ENCODE measurements around the gene CDKN1B. TPM values are rescaled to one million over a fixed set of nuclear protein-coding genes. Genes with fewer than 3 reads are reported as not detected.

The CDKN1B gene
- total and polyA plus RNA-seq, 2 of the 13 experiments (the other 11 are each of a cell fraction or from before 2014, with no cell fraction given) = 20.1 to 37.2 TPM

DNA sequence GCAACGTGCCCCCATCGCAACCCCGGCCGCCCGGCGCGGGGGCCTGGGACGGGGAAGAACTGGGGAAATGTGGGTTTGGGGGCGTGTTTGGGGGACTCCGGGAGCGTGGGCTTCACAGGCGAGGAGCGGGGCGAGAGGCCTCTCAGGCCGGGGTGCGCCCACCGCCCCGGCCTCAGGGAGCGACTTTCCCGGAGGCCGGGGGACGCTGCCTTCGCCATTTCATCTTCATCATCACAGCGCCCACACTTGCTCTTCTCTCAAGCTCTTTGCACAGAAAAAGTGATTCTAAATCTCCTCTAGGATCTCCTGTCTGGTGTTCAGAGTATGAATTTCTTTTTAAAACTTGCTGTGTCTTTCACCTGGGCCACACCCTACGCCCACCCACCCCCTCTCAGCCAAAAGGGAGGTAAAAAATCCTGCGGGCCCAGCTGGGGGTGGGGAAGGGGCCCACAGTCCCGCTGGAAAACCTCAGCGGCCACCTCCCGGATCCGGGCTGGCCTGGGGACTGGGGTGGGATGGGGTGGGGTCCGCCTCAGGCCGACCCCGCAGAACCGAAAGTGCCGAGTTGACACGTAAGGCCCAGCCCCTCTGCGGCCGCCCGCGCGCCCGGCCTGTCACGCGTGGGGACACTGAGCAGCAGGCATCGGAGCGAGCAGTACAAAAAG, 7.4 kb downstream of the CDKN1B start (continued):
- TF ChIP-seq, protein P1, sequence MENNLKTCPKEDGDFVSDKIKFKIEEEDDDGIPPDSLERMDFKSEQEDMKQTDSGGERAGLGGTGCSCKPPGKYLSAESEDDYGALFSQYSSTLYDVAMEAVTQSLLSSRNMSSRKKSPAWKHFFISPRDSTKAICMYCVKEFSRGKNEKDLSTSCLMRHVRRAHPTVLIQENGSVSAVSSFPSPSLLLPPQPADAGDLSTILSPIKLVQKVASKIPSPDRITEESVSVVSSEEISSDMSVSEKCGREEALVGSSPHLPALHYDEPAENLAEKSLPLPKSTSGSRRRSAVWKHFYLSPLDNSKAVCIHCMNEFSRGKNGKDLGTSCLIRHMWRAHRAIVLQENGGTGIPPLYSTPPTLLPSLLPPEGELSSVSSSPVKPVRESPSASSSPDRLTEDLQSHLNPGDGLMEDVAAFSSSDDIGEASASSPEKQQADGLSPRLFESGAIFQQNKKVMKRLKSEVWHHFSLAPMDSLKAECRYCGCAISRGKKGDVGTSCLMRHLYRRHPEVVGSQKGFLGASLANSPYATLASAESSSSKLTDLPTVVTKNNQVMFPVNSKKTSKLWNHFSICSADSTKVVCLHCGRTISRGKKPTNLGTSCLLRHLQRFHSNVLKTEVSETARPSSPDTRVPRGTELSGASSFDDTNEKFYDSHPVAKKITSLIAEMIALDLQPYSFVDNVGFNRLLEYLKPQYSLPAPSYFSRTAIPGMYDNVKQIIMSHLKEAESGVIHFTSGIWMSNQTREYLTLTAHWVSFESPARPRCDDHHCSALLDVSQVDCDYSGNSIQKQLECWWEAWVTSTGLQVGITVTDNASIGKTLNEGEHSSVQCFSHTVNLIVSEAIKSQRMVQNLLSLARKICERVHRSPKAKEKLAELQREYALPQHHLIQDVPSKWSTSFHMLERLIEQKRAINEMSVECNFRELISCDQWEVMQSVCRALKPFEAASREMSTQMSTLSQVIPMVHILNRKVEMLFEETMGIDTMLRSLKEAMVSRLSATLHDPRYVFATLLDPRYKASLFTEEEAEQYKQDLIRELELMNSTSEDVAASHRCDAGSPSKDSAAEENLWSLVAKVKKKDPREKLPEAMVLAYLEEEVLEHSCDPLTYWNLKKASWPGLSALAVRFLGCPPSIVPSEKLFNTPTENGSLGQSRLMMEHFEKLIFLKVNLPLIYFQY (CRISPR knock-in tag; IDR thresholded peaks at IDR 0.05; ENCODE audit: borderline replicate concordance) = no peak
- peak; percentile 55; the same call in 1 of the 2 replicates for TF ChIP-seq ERF (CRISPR knock-in tag; IDR thresholded peaks at IDR 0.05)
- TF ChIP-seq ZNF781 (CRISPR knock-in tag; IDR thresholded peaks at IDR 0.05; ENCODE audit: borderline replicate concordance, not compliant biosample characterization) = no peak
- no peak for TF ChIP-seq ZNF552 (CRISPR knock-in tag; IDR thresholded peaks at IDR 0.05; ENCODE audit: borderline replicate concordance)

DNA sequence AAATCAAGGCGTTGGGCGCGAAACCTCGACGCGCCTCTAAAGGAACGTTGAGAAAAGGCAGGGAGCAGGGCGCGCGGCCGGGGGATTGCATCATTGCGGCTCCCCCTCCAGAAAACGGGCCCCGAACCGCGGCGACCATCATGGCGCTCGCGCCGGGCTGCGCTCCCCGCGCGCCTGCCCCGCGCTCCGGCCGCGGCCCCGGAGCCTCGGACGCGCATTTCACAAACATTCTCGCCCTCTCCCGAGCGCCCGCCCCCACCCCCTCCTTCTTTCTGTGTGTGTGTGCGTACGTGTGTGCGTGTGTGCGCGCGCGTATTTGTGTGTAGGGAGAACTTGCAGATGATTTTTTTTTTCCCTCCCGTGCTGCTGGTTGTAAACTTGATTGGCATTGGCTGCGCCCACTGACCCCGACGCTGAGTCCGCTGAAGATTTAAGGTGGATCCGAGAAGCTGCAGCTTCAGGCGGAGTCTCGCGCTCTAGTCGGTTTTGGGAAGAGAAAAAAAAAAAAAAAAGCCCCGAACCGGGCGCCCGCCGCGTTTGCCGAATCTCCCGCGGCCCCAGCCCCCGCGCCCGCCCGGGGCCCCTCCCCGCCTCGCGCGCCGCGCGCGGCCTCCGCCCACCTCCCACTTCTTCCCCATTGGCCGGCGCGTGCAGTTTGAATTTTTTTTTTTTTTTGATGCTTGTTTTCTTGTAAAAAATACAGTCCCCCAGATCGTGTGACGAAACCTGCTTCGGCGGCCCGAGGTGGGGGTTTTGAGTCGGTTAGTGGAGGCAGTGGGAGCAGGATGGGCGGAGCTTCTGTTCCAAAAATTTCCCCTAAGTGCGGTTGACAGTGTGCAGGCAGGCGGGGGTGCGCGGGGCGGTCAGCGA, 8.2 kb downstream of the CDKN1B start:
- peak; percentile 74 for ATAC-seq
- no TSS peak for BruUV-seq (replicated peaks)
- FAIRE-seq = peak; percentile 83
- H3K9ac ChIP-seq (ENCODE audit: insufficient read depth, low read depth, low read length) = peak overlapping the region; percentile 92
- no peak overlapping the region for H2AFZ ChIP-seq (ENCODE audit: low read length)
- H3K9me3 ChIP-seq (ENCODE audit: low read length) = no peaks in the 10 kb centered on the region
- peak overlapping the region; percentile 98 for H3K27ac ChIP-seq (ENCODE audit: extremely low read length, insufficient read depth, low read length)
- H3K36me3 ChIP-seq (replicated peaks in 1 of 2; ENCODE audit: control insufficient read depth in 1 of 2, insufficient read depth in 2 of 2, low read length in 2 of 2) = 0 out of 5 replicates have a peak, but pooled peaks cover 0 to 9% of the 10 kb centered on the region in 2 experiments
- in situ Hi-C loops (cut with HindIII; ENCODE audit: extremely low pct_ligation_motif_present, low pct_unique_long_range_greater_than_20kb) (no loop called here), intact Hi-C loops (cut with micrococcal nuclease; ENCODE audit: unreplicated experiment) (loop anchor here (1.0 kb wide), 1 partner anchor 8 kb away; the partner anchor contains the start of gene CDKN1B)
- peaks cover 52% of the 10 kb centered on the region for H3K79me2 ChIP-seq (ENCODE audit: insufficient read depth, low read length)
- H3K4me2 ChIP-seq (ENCODE audit: low read depth, low read length) = peak overlapping the region; percentile 89
- H4K20me1 ChIP-seq (ENCODE audit: insufficient read depth, low read length) = peaks cover 3% of the 10 kb centered on the region; the same call in 1 of the 2 replicates
- CTCF ChIA-PET (ENCODE audit: low intra/inter-chr PET ratio, low total read pairs) = interaction anchor here (0.6 kb wide), 1 partner anchor 374 kb away, joined by 4 read pairs; no protein-coding TSS in a partner anchor
- WGBS (ENCODE audit: low lambda C conversion rate) = under 1% methylated on average over 49 of the region's 93 CpGs
- peaks cover 48% of the 10 kb centered on the region for H3K4me1 ChIP-seq (ENCODE audit: insufficient read depth, low read length)
- H3K27me3 ChIP-seq (ENCODE audit: control insufficient read depth in 1 of 2, insufficient read depth in 2 of 2, low read length in 2 of 2) = no peaks in the 10 kb centered on the region
- POLR2A ChIA-PET = interaction anchor here (0.8 to 3.1 kb wide), 7 partner anchors 10 to 411 kb away, joined by 3 to 66 read pairs (median 4); partner anchors contain the start of genes BORCS5 and CDKN1B
- H3K4me3 ChIP-seq (replicated peaks in 1 of 3; ENCODE audit: insufficient read depth in 1 of 3, low read depth in 2 of 3, low read length in 3 of 3) = peak overlapping the region; percentile 73 to 96 (median 85)
- DNase-seq (ENCODE audit: low spot score) = peak; percentile 97
- TF ChIP-seq, protein P2, sequence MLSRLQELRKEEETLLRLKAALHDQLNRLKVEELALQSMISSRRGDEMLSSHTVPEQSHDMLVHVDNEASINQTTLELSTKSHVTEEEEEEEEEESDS (CRISPR knock-in tag; IDR thresholded peaks at IDR 0.05; ENCODE audit: borderline replicate concordance) = 0 out of 2 replicates have a peak, but pooled peaks have one; percentile 40
- TF ChIP-seq, protein P3, sequence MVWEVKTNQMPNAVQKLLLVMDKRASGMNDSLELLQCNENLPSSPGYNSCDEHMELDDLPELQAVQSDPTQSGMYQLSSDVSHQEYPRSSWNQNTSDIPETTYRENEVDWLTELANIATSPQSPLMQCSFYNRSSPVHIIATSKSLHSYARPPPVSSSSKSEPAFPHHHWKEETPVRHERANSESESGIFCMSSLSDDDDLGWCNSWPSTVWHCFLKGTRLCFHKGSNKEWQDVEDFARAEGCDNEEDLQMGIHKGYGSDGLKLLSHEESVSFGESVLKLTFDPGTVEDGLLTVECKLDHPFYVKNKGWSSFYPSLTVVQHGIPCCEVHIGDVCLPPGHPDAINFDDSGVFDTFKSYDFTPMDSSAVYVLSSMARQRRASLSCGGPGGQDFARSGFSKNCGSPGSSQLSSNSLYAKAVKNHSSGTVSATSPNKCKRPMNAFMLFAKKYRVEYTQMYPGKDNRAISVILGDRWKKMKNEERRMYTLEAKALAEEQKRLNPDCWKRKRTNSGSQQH (CRISPR knock-in tag; IDR thresholded peaks at IDR 0.05; ENCODE audit: low read depth) = no peak; the same call in 1 of the 2 replicates
- TF ChIP-seq ZNF530 (CRISPR knock-in tag; IDR thresholded peaks at IDR 0.05; ENCODE audit: low read depth) (no peak), NFYC (CRISPR knock-in tag; IDR thresholded peaks at IDR 0.05) (peak; percentile 78), TAF15 (IDR thresholded peaks at IDR 0.05; ENCODE audit: low read depth, low read length, poor library complexity, severe bottlenecking) (peak; percentile 59)
